Activated B cell treated with CpG ODN at 0.5 μM for 24 hours (primary cell): Measurements from ENCODE around the gene FAHD1. TPM values are rescaled to one million over a fixed set of nuclear protein-coding genes. Genes with fewer than 3 reads are reported as not detected.

Experiments used
- ATAC-seq: fragments of 200-7000 bp; cut with Tn5 transposase; one replicate; pipeline ENCODE4 v1.10.0; 2021; ENCODE audit warnings: low read depth, mild to moderate bottlenecking, moderate library complexity
- CTCF ChIA-PET: fragments of 350-600 bp; sonication (Branson Sonifier 250); formaldehyde crosslinking; loops from one replicate; lab custom pipeline; 2021; ENCODE audit warnings: antibody characterized with exemption; lab: Charles Lee
- POLR2A ChIA-PET: fragments of 350-600 bp; sonication (Branson Sonifier 250); formaldehyde crosslinking; loops from one replicate; lab custom pipeline; 2021; ENCODE audit warnings: antibody characterized with exemption; lab: Charles Lee
- DNase-seq: peaks from one replicate; pipeline ENCODE4 v3.0.0; 2022
- H3K27ac Mint-ChIP-seq: one replicate; pipeline ENCODE4 v1.8.0; 2020; ENCODE audit warnings: mixed read lengths
- H3K27me3 Mint-ChIP-seq: one replicate; pipeline ENCODE4 v1.8.0; 2021; ENCODE audit warnings: mixed read lengths
- H3K36me3 Mint-ChIP-seq: one replicate; pipeline ENCODE4 v1.8.0; 2021; ENCODE audit warnings: low read depth, mixed read lengths
- H3K4me1 Mint-ChIP-seq: one replicate; pipeline ENCODE4 v1.8.0; 2021; ENCODE audit warnings: mixed read lengths
- H3K4me3 Mint-ChIP-seq: one replicate; pipeline ENCODE4 v1.8.0; 2020; ENCODE audit warnings: mild to moderate bottlenecking, mixed read lengths
- H3K9me3 Mint-ChIP-seq: one replicate; pipeline ENCODE4 v1.8.0; 2020; ENCODE audit warnings: mixed read lengths
- CTCF ChIP-seq: fragments of 200-600 bp; IDR thresholded peaks from one replicate; pipeline ENCODE4 v1.8.0; 2022; ENCODE audit warnings: antibody characterized with exemption, mild to moderate bottlenecking
- intact Hi-C: fragments of 100-400 bp; cut with micrococcal nuclease; formaldehyde crosslinking; loops from one replicate; pipeline ENCODE4 v1.15.1; 2024
- total RNA-seq: library from RNA; stranded (reverse); gene quantifications from 2 replicates; pipeline ENCODE4 v1.2.3, GENCODE V29; 2022

FAHD1 gene
- total RNA-seq, 1 donor from 2014 or later, result 10.2 TPM

DNA sequence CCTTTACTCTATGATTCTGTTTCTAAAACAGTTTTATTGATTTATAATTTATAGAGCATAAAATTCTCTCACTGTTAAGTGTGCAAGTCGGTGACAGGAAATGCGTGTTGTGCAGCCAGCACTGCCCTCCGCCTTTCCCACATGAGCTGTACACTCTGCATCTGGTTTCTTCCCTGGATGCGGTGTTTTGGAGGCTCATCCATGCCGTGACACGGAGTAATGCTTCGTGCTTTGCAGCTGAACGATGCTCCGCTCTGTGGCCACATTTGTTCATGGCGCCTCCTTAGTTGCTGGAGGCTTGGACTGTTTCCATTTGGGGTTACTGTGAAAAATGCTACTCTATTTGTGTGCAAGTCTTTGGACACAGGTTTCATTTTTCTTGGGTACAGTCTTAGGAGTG lies 26.3 kb upstream of the FAHD1 start:
- H3K4me1 Mint-ChIP-seq, result no peaks in the 10 kb centered on the region
- peaks cover 6% of the 10 kb centered on the region for H3K9me3 Mint-ChIP-seq
- TF ChIP-seq CTCF, result no peak
- no peak overlapping the region for H3K4me3 Mint-ChIP-seq
- no peak for DNase-seq
- peaks cover 7% of the 10 kb centered on the region for H3K36me3 Mint-ChIP-seq
- ChIA-PET CTCF (no interaction called here), POLR2A (no interaction called here)
- H3K27ac Mint-ChIP-seq, result no peak overlapping the region
- ATAC-seq, result no peak
- intact Hi-C loops, result no loop called here
- no peaks in the 10 kb centered on the region for H3K27me3 Mint-ChIP-seq

GRCh38 chr16:1807626-1808025 lies 19.4 kb upstream of the FAHD1 start:
- no peak for DNase-seq
- Mint-ChIP-seq H3K36me3 (peaks cover 26% of the 10 kb centered on the region), H3K9me3 (no peaks in the 10 kb centered on the region), H3K4me1 (no peaks in the 10 kb centered on the region), H3K27me3 (no peaks in the 10 kb centered on the region), H3K27ac (no peak overlapping the region), H3K4me3 (no peak overlapping the region)
- CTCF ChIA-PET, result no interaction called here
- intact Hi-C loops, result no loop called here
- ATAC-seq, result no peak
- POLR2A ChIA-PET, result no interaction called here
- no peak for TF ChIP-seq CTCF

DNA sequence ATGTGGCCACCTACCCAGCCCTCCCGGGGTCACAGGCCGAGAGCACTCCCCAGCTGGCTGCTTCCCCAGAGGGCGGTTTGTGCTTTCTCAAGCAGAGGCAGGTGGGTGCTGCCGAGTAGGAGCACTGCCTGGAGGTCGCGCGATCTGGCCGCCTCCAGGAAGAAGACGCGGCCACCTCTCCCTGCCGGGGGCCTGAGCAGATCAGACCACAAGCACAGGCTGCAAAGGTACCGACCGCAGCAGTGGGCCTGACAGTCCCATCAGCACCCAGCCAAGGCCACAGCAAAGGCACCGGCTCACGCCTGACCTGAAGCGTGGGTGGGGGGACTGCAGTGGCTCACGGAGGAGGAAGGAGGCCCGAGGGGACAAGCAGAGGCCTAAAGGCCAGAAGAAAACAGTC lies 18.3 kb upstream of the FAHD1 start:
- Mint-ChIP-seq H3K9me3 (no peaks in the 10 kb centered on the region), H3K36me3 (peaks cover 34% of the 10 kb centered on the region), H3K27ac (no peak overlapping the region), H3K27me3 (no peaks in the 10 kb centered on the region), H3K4me1 (no peaks in the 10 kb centered on the region), H3K4me3 (no peak overlapping the region)
- POLR2A ChIA-PET, result interaction anchor here (0.5 kb wide), 1 partner anchor 26 kb away, joined by 3 read pairs; no protein-coding TSS in a partner anchor
- ATAC-seq, result no peak
- TF ChIP-seq CTCF, result no peak
- intact Hi-C loops, result no loop called here
- no peak for DNase-seq
- CTCF ChIA-PET, result no interaction called here

DNA sequence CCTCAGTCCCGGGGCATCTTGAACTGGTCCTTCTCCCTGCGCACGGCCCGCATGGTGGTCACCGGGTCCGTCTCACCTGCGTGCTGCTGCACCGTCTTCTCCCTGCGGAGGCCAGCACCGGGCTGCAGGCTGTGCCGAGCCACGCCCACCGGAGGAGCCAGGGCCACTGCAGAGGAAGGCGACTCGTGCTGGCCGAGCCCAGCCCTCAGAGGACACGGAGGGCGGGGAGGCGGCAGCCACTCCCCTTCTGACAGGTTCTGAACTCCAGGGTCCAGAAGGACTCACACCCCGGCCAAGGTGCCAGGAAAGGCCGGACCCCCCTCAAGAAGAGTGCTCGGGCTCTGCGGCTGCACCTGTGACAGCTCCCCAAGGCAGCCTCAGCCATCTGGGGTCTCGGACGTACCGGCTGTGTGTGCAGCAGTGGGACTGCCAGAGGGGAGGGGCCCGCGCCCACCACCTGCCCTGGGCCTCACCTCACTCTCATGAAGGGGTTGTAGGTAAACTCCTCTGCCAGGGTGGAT lies 17.7 kb upstream of the FAHD1 start:
- Mint-ChIP-seq H3K4me1 (no peaks in the 10 kb centered on the region), H3K36me3 (peaks cover 38% of the 10 kb centered on the region), H3K27ac (no peak overlapping the region), H3K27me3 (no peaks in the 10 kb centered on the region), H3K4me3 (no peak overlapping the region), H3K9me3 (no peaks in the 10 kb centered on the region)
- TF ChIP-seq CTCF, result no peak
- ATAC-seq (no peak), DNase-seq (no peak)
- intact Hi-C loops, result no loop called here
- ChIA-PET POLR2A (no interaction called here), CTCF (no interaction called here)

GRCh38 chr16:1810106-1810505 lies 16.9 kb upstream of the FAHD1 start:
- ATAC-seq, result no peak
- POLR2A ChIA-PET, result no interaction called here
- H3K36me3 Mint-ChIP-seq, result peaks cover 39% of the 10 kb centered on the region

More at GRCh38 chr16:1810106-1810505, 16.9 kb upstream of the FAHD1 start:
- TF ChIP-seq CTCF, result no peak
- intact Hi-C loops, result no loop called here
- H3K4me1 Mint-ChIP-seq, result no peaks in the 10 kb centered on the region
- no peak overlapping the region for H3K27ac Mint-ChIP-seq
- no peaks in the 10 kb centered on the region for H3K9me3 Mint-ChIP-seq
- CTCF ChIA-PET, result no interaction called here
- no peaks in the 10 kb centered on the region for H3K27me3 Mint-ChIP-seq
- H3K4me3 Mint-ChIP-seq, result no peak overlapping the region
- DNase-seq, result no peak
